Hepatic stellate cell (primary cell): ENCODE results near the gene WASL.
"Not testable (repeated sequence)": the region's sequence is repeated elsewhere in the genome, so short reads cannot be mapped to it uniquely, and the experiment has no call there.

Source experiments
- DNase-seq: peaks from one replicate; pipeline ENCODE4 v3.0.0; 2011; ENCODE audit warnings: low spot score

Gene WASL

DNA sequence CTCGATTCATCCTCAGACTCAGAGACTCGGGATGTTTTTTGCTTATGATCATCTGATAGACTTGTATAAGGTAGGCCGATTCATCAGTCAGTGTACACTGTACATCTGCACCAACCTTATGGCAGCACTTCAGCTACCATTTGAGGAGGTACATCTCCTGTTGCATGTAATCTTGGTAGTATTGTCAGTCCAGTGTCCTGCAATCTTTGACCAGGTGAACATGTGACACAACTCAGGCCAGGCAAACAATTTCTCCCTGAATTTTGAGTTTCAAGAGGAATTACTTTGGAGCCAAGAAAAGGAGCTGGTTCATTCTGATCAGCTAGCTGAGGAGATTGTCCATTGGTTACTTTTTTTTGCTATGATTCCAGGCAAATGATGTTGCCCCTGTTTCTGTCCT, 19.7 kb upstream of the WASL start:
- DNase-seq, result no peak

DNA sequence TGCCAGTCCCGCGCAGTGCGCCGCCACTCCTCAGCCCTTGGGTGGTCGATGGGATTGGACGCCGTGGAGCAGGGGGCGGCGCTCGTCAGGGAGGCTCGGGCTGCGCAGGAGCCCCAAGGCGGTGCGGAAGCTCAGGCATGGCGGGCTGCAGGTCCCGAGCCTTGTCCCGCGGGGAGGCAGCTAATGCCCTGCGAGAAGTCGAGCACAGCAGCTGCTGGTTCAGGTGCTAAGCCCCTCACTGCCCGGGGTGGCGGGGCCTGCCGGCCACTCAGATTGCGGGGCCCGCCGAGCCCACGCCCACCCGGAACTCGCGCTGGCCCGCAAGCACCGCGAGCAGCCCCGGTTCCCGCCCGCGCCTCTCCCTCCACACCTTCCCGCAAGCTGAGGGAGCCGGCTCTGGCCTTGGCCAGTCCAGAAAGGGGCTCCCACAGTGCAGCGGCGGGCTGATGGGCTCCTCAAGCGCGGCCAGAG, 14.4 kb upstream of the WASL start:
- DNase-seq, result no peak

DNA sequence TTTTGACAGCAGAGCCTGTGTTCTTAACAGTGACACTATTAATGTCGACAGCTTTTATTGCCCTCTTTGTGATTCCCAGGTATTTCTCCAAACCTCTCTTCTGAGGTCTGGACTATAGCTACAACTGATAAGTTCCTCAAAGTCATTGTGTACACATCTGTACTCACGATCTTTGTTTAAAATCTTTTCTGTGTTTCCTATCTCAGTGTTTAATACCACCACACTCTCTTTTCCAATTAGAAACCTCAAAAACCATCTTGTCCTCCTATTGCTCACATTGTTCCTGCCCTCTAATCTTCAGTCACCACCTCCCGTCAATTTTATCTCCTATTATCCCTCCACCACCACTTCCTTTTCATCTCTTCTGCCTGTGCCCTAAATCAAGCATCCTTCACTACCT, 12.9 kb upstream of the WASL start:
- DNase-seq, result no peak

DNA sequence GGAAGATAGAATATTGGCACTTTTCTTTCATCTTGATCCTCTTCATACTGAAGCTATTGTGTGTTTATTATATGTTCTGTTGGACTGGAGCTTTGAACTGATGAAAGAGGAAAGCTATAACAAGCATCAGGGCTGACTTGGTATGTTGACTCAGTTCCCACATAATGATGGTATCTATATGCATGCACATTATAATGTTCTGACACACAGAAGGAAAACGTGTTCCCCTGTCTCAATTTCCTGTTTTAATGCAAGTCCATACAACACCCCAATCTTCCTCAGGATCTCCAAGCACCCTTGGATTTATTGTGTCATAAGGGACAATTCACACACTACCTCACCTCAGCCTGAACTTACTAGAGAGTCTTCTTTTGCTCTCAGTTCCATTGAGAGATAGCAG, 8.3 kb upstream of the WASL start:
- DNase-seq, result no peak

DNA sequence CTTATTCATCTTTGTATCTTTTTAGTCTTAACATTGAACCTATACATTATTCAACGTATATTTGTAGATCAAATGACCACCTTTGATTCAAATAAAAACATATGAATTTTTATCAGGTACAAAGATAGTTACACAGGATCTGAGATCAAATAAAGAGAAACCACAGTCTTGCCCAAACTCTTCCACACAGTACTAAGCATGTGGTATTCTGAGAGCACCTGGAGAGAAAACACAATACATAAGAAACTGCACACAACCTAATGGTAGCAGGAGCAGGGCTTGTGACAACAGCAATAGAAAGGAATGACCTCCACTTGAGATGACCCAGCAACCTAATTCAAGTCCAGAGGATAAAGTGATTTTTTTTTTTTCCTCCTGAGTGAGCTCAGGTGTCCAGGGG, 6.5 kb upstream of the WASL start:
- DNase-seq, result no peak

DNA sequence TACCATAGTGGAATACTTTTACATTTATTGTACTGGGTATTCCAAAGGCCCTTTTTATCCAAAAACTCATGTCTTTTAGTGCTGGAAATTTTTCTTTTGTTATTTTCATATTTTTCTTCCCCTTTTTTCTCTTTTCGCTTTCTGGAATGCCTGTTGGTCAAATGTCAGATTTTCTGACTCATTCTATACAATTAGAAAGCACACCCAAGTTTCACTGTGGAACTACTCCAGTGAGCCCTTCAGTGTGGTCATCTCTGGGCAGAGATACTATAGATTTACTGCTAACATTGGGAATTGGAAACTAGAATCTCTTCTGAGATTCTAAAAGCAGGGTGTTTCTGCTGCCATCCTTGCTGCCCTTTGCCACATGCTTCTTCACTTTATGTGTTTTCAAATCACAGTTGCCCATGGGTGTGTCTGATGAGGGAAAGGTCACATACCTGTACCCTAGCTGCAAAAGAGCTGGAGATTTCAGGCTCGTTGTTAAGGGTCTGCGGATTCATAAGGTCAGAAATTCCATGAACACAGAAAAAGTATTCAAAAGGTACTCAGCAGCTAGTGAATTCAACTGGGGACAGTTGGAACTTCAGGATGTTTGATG, 5.6 kb upstream of the WASL start:
- DNase-seq, result no peak

DNA sequence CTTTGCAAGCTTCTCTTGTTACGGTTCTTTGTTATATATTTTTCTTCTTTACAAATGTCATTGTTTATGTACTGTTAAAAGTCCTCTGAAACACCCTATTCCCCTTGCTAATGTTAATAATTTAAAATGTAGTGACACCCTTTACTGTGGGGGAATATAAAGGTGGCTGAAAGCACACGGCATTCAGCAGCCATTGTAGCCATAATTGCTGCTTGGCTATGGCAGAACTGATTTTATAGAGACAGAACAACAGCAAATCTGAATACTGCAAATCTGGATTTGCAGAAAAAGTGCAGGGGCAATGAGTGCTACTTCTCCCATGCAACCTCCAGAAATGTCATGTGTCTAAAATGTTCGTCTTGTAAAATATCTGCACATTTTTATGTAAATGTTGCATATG, 3.7 kb upstream of the WASL start:
- DNase-seq, result no peak

DNA sequence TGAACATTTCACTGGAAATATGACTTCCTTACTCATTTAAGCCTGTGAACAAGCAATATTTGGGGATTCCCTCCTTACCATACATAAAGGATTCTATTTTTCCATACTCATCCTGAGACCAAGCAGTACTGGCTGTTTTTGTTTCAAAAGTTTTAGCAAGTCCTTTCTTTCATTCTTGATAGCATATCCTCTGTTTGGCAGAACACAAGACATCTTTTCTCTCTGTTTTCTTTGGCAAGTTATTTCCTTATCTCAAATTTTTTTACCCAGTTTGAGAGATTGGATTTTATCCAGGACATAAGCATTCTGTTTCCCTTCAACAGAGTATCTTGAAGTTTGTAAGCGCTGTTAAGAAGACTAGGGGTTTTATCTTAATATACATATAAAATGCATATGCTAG, 3.0 kb upstream of the WASL start:
- DNase-seq, result no peak

DNA sequence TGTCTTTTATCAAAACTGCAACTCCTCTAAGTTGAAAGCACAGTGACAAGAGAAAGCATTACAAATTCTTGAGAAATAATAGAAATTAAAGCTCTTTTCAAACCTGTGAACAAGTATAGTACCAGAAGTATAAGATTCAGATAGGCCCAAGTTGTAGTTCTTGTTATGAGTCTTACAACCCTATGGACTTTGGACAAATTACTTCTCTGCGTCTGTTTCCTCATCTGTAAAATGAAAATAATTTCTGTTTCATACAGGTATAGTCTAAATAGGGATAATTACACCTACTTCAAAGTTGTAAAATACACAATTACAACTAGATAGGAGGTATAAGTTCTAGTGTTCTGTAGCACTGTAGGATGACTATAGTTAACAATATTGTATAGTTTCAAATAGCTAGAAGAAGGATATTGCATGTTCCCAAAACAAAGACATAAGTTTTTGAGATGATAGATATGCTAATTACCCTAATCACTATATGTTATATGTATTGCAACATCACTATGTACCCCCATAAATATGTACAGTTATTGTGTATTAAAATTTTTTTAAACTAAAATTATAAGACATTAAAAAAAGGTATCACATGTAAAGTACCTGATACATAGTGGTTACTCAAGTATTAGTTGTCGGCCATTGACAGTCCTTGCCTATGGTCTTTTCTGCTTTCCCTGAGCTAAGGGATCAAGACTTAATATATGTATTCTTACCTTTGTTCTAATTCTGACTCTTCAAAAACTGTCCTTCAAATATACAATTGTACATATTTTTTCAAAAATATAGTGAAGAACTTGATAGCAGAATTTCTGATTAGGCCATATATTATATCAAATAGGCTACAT, 1.8 kb upstream of the WASL start:
- DNase-seq, result no peak

DNA sequence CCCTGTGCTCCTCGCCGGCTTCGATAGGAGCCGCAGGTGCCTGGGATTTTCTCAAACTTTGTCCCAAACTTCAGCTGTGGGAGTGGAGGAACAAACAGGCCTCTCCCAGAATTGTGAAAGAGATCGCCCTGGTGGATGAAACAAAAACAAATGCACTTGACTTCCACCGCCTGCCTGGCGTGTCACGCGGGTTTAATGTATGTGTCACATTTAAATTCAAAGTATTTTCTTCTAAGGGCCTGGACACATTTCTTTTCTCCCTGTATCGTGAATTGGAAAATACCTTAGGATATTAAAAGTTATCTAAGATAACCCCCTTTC, 694 bp upstream of the WASL start:
- peak; percentile 50 for DNase-seq

DNA sequence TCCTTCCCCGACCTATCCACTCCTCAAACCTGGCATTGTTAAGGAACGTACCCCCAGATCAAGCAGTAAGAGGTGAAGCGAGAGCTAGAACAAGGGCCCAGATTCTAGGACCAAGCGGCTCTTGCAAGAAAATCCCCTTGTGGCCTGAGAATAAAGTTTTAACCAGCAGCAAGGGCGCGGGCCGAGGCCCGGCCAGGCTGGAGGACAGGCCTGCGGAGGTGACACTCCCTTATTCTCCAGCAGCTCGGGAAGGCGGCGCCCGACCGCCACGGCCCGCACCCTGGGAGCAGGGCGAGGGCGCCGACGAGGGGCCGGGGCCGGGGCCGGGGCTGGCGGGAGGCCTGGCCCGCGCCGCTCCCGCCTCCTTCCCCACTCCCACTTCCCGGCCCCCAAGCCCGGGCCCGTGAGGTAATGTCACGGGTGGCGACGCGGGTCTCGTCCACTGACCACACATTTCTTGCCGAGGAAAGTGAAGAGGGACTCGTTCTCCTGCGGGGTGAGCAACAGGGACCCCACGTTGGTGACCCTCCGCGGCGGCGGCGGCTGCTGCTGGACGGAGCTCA, 551 bp downstream of the WASL start:
- DNase-seq, result peak; percentile 49

DNA sequence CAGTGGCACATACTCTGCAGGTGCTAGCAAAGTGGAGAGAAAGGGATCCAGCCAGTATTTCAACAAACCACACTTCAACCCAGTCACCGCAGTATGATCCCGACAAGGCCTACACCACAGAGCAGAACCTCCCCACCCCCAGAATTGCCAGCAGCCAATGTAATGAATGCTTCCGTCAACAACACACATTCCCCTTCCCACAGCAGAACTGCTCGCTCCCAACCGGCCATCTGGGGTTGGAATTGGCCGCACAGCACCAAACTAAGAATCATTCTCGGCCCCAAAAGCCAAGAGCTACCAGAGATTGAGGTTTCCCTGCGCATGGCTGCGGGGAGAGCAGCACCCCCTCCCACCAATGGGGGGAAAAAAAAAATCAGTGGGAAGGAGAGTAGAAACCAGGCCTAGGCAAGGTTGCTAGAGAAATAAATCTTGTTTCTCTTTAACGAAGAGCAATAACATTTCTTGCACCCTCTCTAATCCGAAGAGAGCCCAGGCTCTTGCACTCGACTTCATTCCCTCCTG, 1.1 kb downstream of the WASL start:
- DNase-seq, result peak; percentile 65

DNA sequence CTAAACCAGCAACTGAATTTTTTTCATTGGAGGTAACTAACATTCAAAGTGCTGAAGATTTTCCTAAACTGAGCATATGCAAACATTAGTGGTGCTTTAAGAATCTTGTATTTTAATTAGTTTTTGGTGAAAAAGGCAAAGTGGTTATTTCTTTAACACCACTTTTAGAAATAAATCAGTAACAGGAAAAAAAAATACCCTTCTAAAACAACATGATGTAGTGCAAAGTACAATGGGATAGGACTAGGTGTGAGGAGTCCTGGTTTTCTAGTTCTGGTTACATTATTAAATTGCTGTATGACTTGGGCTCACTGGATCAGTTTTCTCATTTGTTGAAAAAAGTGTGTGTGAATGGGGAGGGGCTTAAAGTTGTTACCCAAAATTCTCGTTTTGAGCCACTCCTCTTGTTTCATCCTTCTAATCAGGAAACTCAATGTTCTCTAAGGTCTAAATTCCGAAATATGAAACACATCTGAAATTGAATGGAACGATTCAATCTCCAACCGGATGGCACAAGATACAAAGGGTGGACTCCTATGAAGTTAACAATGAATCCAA, 1.8 kb downstream of the WASL start:
- DNase-seq, result no peak

DNA sequence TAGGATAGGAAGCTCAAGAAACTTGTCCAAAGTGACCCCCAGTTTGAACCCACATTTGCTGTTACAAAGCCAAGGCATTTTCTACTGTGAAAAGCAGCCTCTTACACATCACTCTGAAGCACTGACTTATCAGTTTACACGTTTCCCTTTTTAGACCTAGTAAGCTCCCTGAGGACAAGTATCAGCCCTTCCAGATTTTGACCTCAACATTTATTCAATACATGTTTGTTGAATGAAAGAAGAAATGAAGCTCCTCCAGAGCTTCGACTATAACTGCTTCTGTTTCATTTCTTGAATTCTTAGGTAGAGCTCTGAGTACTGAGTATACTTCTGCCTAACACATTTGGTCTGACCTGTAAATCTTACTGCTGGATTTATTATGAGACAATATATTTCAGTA, 2.7 kb downstream of the WASL start:
- DNase-seq, result no peak

DNA sequence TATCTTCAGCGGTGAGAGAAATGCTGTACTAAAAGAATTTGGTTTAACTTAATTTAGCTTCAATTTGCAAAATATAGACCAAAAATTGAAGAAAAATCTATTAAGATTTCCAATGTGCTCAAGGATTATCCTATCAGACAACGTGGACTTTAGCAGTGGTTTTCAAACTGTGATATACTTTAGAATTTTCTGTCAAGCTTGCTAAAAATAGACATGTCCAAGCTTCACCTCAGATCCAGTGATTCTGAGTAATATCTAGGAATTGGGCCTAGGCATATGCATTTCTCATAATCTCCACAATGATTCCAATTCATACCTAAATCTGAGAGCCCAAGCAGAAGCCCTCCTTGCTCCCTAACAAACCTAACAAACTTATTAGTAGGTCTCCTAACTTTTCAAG, 3.4 kb downstream of the WASL start:
- DNase-seq, result no peak

DNA sequence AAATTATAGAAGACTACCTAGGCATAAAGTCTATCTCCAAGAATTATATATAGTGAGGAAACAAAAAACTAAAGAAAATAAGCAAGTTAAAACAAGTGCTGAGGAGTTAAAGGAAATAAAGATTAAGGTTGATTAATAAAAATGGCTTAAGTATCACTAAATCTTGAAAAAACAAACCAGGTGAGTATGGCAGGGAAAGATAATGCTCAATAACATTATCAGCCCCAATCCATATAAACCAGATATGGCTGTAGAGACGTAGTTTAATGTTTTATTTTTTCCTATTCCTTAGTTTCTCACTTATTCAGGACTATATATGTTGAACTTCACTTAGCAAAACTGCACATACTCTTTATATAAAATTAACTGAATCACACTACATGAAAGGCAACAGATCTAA, 4.4 kb downstream of the WASL start:
- no peak for DNase-seq

DNA sequence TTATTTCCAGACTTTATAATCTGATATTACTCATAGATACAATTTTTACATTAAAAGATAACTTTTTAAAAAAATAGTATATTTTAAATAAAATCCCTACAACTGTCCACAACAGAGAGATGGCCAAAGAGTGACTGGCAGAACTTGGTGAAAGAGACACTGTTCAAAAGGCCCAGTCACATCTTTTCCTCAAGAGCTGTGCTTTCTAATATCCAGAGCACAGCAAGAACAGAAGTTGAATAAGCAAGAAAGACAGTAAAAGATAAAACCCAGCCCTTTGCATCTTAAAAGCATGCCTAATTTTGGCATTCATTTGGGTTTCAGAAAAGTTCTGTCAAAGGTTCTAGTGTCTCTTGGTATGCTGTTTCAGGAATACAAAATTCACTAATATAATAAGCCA, 6.9 kb downstream of the WASL start:
- no peak for DNase-seq

DNA sequence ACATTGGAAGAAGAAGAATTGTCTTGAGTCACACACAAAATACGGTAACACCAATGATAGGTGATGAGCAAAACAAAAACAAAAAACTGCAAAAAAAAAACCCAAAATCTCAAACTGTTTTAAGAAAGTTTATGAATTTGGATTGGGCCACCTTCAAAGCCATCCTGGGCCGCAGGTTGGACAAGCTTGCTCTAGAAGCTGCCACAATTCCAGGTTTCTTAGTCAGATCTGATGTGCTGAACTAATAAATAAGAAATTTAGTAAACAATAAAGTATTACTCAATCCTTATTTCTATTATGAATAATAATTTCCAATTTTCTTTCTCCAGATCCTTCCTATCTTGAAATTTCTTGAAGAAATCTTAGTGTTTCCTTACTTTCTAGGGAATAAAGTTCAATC, 10.0 kb downstream of the WASL start:
- DNase-seq, result no peak

DNA sequence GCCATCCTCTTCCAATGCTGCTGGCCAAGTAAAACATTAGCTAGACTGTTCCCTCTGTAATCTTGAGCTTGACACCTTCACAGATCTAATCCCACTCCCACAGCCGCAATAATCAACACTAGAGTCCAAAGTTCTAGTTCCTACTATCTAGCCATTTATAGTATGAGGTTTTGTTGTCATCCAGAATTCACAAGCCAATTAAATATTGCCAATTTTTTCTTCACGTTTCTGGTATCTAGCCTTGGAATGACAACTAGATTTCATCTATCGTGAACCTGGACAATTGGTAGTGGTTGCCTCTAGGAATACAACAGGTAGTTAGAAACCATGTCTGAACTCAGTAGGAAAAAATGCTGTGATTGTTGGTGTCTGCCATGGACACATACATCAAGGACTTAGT, 10.4 kb downstream of the WASL start:
- DNase-seq, result no peak

DNA sequence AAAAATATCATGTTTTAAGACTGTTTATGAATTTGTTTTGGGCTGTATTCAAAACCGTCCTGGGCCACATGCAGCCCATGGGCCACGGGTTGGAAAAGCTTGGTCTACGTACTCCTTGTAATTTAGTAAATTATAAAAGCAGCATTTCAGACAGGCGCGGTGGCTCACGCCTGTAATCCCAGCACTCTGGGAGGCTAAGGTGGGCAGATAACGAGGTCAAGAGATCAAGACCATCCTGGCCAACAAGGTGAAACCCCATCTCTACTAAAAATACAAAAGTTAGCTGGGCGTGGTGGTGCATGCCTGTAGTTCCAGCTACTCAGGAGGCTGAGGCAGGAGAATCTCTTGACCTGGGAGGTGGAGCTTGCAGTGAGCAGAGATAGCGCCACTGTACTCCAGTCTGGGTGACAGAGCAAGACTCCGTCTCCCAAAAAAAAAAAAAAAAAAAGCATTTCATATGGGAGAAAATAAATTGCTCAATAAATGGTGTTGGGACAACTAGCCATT, 11.6 kb downstream of the WASL start:
- DNase-seq, result not testable (repeated sequence)

DNA sequence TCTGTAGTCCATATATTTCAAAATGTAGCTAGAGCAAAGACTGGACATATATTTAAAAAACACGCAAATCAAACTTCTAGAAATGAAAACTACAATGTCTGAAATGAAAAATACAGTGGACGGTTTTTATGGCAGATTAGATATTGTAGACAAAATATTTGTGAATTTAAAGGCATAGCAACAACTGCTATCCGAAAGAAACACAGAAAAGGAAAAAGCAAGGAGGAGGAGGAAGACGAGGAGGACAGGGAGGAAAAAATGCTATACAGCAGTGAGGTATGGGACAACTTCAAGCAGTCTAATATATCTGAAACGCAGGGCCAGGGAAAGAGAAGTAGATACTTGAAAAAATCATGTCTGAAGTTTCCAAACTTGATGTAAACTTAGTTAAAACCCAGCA, 13.3 kb downstream of the WASL start:
- DNase-seq, result no peak

DNA sequence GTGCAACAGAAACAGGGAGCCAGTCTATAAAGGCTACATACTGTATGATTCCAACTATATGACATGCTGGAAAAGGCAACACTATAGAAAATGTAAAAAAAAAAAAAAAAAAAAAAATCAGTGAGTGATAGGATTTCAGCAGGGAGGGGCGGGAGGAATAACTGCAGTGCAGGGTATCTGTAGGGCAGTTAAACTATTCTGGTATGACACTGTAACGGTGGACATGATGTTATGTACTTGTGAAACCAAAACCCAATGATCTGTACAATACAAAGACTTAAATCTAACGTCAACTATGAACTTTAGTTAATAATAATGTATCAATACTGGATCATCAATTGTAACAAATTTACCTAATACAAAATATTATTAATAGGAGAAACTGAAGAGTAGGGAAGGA, 14.3 kb downstream of the WASL start:
- no peak for DNase-seq
